Transverse colon (tissue), 4 donors: ENCODE data around the gene LHFPL5. TPM values are rescaled to one million over a fixed set of nuclear protein-coding genes. Genes with fewer than 3 reads are reported as not detected.

ENCODE experiments used
- DNase-seq: peaks from one replicate; pipeline ENCODE4 v3.0.0-alpha.2; 2019
- H3K27ac ChIP-seq, 4 donors: fragments of 200-600 bp; sonication (generic); 2 replicates each; pipeline ENCODE4 v1.5.1; 2016 to 2018; ENCODE audit warnings: inconsistent platforms in 4 of 4
- H3K27me3 ChIP-seq: fragments of 200-600 bp; sonication (generic); 2 replicates; pipeline ENCODE4 v1.5.1; 2017; ENCODE audit warnings: inconsistent platforms
- H3K36me3 ChIP-seq, 4 donors: fragments of 200-600 bp; sonication (generic); 2 replicates each; pipeline ENCODE4 v1.5.1; 2017 to 2019; ENCODE audit warnings: inconsistent platforms in 4 of 4
- H3K4me1 ChIP-seq, 4 donors: fragments of 200-600 bp; sonication (generic); 2 replicates each; pipeline ENCODE4 v1.5.1; 2017 to 2020; ENCODE audit warnings: inconsistent platforms in 4 of 4
- H3K4me3 ChIP-seq, 4 donors: fragments of 200-600 bp; sonication (generic); 1 replicate in 1 of 4; 2 replicates in 3 of 4; pipeline versions ENCODE4 v1.5.1 to v1.6.1; 2017 to 2019; ENCODE audit warnings: inconsistent platforms in 4 of 4
- H3K9me3 ChIP-seq, 2 donors: fragments of 200-600 bp; sonication (generic); 2 replicates each; pipeline ENCODE4 v1.5.1; 2017 to 2019; ENCODE audit warnings: inconsistent platforms in 2 of 2
- EP300 ChIP-seq: sonication (generic); formaldehyde crosslinking; IDR thresholded peaks from one replicate; pipeline ENCODE4 v1.6.1; 2017; ENCODE audit warnings: antibody characterized with exemption, low read depth
- POLR2A ChIP-seq: fragments of 450-650 bp; IDR thresholded peaks from one replicate; pipeline ENCODE4 v1.6.1; 2016; ENCODE audit warnings: antibody characterized with exemption, mild to moderate bottlenecking, moderate library complexity
- POLR2AphosphoS5 ChIP-seq, 3 donors: sonication (generic); formaldehyde crosslinking; IDR thresholded peaks; one replicate each; pipeline ENCODE4 v1.6.1; 2016; ENCODE audit warnings: antibody characterized with exemption in 3 of 3
- WGBS, 2 donors: methylation state at CpG; one replicate each; pipeline ENCODE4 v1.1.5; 2018; ENCODE audit warnings: low coverage in 1 of 2; 5-methylcytosine and 5-hydroxymethylcytosine counted together
- in situ Hi-C, 4 donors: fragments of 200-750 bp; cut with MboI; loops; one replicate each; pipeline versions ENCODE4 v1.15.0 to v1.15.1; 2017; ENCODE audit warnings: low sequenced_read_pairs in 3 of 4, low pct_ligation_motif_present in 1 of 4, low pct_unique_long_range_greater_than_20kb in 1 of 4
- intact Hi-C: fragments of 100-400 bp; cut with DNase I; formaldehyde crosslinking; loops from one replicate; pipeline ENCODE4 v1.15.1; 2023; ENCODE audit warnings: low total_unique reads
- total RNA-seq, 4 donors: library from RNA; depleted of rRNA; stranded (reverse); fragments of >200 nt; gene quantifications; one replicate each; pipeline ENCODE4 v1.1.0, GENCODE V29; 2016
- TF ChIP-seq, protein P1 (sequence below), 5 experiments: fragments of 200-600 bp in 3 of 5; fragments of 450-650 bp in 2 of 5; sonication (generic) in 3 of 5; IDR thresholded peaks; 1 replicate in 2 of 5; 2 replicates in 3 of 5; pipeline ENCODE4 v1.5.1; 2016 to 2017; ENCODE audit warnings: antibody characterized with exemption in 5 of 5, inconsistent platforms in 3 of 5, mild to moderate bottlenecking in 2 of 5, moderate library complexity in 1 of 5

Gene LHFPL5
- total RNA-seq, 4 donors from 2014 or later: not detected

DNA sequence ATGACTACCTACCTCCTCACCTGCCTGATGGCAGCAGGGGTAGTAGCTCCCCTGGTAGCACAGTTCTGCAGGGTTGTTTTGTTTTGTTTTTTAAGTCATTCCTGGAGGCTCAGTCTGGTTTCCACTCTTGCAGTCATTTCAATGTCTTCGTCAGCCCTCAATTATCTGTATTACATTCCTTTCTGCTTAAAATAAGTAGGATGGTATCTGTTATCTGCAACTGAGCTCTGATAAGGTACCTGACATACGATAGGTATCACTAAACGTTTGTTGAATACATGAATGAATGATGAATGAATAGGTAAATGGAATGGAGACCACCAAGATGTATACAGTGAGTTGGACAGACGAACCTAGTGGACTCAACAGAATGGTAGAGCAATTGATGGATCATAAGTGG lies 35.9 kb upstream of the LHFPL5 start:
- Histone ChIP-seq H3K4me1 (no peaks in the 10 kb centered on the region), H3K36me3 (no peaks in the 10 kb centered on the region), H3K27me3 (peaks cover 26% of the 10 kb centered on the region), H3K9me3 (no peaks in the 10 kb centered on the region), H3K27ac (no peak overlapping the region), H3K4me3 (no peak overlapping the region)
- intact Hi-C loops: no loop called here
- no peak for DNase-seq
- no peak for TF ChIP-seq POLR2A
- TF ChIP-seq POLR2AphosphoS5 (IDR thresholded peaks at IDR 0.05): no peak
- TF ChIP-seq, protein P1, sequence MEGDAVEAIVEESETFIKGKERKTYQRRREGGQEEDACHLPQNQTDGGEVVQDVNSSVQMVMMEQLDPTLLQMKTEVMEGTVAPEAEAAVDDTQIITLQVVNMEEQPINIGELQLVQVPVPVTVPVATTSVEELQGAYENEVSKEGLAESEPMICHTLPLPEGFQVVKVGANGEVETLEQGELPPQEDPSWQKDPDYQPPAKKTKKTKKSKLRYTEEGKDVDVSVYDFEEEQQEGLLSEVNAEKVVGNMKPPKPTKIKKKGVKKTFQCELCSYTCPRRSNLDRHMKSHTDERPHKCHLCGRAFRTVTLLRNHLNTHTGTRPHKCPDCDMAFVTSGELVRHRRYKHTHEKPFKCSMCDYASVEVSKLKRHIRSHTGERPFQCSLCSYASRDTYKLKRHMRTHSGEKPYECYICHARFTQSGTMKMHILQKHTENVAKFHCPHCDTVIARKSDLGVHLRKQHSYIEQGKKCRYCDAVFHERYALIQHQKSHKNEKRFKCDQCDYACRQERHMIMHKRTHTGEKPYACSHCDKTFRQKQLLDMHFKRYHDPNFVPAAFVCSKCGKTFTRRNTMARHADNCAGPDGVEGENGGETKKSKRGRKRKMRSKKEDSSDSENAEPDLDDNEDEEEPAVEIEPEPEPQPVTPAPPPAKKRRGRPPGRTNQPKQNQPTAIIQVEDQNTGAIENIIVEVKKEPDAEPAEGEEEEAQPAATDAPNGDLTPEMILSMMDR (IDR thresholded peaks at IDR 0.05): no peak
- no peak for TF ChIP-seq EP300
- in situ Hi-C loops: no loop called here
- 84% methylated on average over 4 of the region's 4 CpGs for WGBS, 2 donors

DNA sequence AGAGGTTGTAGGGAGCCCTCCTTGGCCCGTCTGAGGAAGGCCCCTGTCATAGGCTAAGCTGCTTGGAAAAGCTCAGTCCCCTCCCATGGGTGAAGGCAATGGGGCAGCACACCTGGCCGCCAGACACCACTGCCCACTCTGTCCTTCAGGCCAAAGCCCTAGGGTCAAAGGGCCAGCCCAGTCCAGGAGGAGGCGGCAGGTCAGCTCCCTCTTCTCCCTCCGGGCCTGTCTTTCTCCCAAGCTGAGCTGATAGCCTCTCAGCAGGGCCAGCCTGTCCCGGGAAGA lies 33.9 kb upstream of the LHFPL5 start:
- in situ Hi-C loops: no loop called here
- TF ChIP-seq POLR2AphosphoS5 (IDR thresholded peaks at IDR 0.05) (no peak), POLR2A (no peak)
- TF ChIP-seq, protein P1 (IDR thresholded peaks at IDR 0.05): no peak
- H3K4me3 ChIP-seq: no peak overlapping the region
- peaks cover 28% of the 10 kb centered on the region for H3K27me3 ChIP-seq
- 53% methylated on average over 5 of the region's 5 CpGs; no CpG with 5 or more reads in 1 of the 2 donors for WGBS, 2 donors
- no peak overlapping the region for H3K27ac ChIP-seq
- DNase-seq: no peak
- intact Hi-C loops: no loop called here
- H3K4me1 ChIP-seq: peaks cover 0 to 4% (median 1%) of the 10 kb centered on the region in 4 donors
- no peaks in the 10 kb centered on the region for H3K9me3 ChIP-seq
- H3K36me3 ChIP-seq: no peaks in the 10 kb centered on the region

DNA sequence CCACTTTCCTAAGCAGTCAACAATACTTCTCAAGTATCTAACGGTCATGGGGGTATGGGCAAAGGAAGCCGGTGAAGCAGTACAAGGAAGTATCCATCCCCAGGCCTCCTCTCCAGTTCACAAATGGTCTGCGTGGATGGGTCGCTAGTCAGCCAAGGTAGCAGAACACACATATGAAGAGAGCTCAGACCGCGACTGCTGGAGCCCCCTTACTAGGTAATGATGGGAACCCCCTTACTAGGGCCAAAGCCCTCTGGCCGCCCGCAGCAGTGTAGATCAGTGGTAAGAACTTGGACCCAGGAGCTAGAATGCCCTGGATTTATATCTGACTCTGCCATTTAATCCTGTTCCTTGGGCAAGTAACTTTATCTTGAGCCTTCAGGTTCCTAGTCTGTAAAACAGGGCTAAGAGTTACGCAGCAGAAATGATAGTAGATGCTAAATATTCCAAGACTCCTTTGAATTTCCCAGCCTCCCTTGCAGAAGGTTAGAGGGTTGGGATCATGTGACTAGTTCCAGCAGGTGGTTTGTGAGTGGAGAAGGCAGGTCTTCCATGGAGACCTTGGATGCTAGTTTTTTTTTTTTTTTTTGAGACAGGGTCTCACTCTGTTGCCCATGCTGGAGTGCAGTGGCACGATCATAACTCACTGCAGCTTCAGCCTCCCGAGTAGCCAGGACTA lies 30.9 kb upstream of the LHFPL5 start:
- H3K4me1 ChIP-seq: peaks cover 0 to 8% (median 4%) of the 10 kb centered on the region in 4 donors
- in situ Hi-C loops (no loop called here), intact Hi-C loops (no loop called here)
- no peak overlapping the region for H3K4me3 ChIP-seq
- 70 to 80% methylated on average over 1 to 11 of the region's 11 CpGs for WGBS, 2 donors
- TF ChIP-seq POLR2AphosphoS5 (IDR thresholded peaks at IDR 0.05): no peak
- TF ChIP-seq POLR2A: no peak
- no peak for TF ChIP-seq EP300
- TF ChIP-seq, protein P1 (IDR thresholded peaks at IDR 0.05): no peak
- H3K9me3 ChIP-seq: no peaks in the 10 kb centered on the region
- DNase-seq: no peak
- no peaks in the 10 kb centered on the region for H3K36me3 ChIP-seq
- no peak overlapping the region for H3K27ac ChIP-seq
- peaks cover 42% of the 10 kb centered on the region for H3K27me3 ChIP-seq

DNA sequence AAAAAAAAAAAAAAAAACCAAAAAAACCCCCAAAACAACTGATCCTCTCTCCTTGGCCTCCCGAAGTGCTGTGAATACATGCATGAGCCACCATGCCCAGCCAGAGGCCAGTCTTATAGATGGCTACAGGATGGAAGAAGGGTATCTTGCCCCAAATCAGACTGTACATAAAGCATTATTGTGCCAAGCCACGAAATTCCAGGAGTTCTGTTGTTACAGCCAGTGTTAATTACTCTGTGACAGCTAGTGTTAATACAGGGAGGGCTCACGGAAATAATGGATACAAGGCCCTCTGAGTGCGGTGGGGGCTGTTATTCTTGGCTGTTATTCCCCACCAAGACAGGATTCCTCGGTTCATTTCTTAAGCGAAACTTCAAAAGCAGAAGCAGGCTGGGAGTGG lies 30.1 kb upstream of the LHFPL5 start:
- no peak overlapping the region for H3K27ac ChIP-seq
- H3K4me1 ChIP-seq: peaks cover 0 to 8% (median 4%) of the 10 kb centered on the region in 4 donors
- intact Hi-C loops (no loop called here), in situ Hi-C loops (loop anchor here in 1 of 4 donors (25.0 kb wide), 1 partner anchor 1837 kb away; no protein-coding TSS in a partner anchor)
- no peak for TF ChIP-seq POLR2A
- TF ChIP-seq EP300: no peak
- TF ChIP-seq POLR2AphosphoS5 (IDR thresholded peaks at IDR 0.05): no peak
- TF ChIP-seq, protein P1 (IDR thresholded peaks at IDR 0.05): no peak
- peaks cover 42% of the 10 kb centered on the region for H3K27me3 ChIP-seq
- H3K9me3 ChIP-seq: no peaks in the 10 kb centered on the region
- H3K4me3 ChIP-seq: no peak overlapping the region
- no peaks in the 10 kb centered on the region for H3K36me3 ChIP-seq
- 82 to 83% methylated on average over 5 to 6 of the region's 6 CpGs for WGBS, 2 donors
- DNase-seq: no peak
